ENCODE data around the gene MVB12A.

MVB12A gene

DNA sequence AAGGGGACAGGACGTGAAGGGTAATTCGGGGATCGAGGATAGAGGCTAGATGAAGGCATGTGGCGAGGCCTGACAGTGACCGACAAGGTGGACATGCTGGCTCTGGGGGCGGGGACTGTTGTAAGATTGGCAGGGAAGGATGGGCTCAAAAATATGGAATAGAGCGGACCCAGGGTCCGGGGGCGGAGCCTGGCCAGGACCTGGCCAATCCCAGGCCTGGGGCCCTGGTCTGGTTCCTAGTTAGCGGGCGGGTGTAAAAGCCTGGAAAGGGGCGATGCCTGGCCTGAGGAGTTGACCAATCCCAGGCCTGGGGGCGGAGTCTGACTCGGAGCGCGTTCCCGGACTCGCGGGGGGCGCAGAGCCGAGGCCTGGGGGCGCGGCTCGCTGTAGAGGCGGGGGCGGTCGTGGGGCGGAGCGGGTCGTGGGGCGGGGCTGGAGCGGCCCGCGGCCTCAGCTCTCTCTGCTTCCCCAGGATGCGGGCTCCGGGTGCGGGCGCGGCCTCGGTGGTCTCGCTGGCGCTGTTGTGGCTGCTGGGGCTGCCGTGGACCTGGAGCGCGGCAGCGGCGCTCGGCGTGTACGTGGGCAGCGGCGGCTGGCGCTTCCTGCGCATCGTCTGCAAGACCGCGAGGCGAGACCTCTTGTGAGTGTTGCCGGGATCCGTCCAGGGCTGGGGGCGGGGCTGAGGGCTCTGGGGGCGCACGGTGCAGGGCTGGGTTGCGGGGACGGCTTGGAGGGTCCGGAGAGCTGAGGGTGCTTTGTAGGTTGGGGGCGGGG is 50.4 kb downstream of the MVB12A start, which contains the start of gene SLC27A1:
Gene SLC27A1 (plus strand): TSS at position 457 of the 774 bp plus-strand sequence. CDS start 17 bp downstream, at position 474.
- peak; percentile 70 to 77 for DNase-seq (ENCODE audit: low read depth in 1 of 2, low spot score in 1 of 2)

DNA sequence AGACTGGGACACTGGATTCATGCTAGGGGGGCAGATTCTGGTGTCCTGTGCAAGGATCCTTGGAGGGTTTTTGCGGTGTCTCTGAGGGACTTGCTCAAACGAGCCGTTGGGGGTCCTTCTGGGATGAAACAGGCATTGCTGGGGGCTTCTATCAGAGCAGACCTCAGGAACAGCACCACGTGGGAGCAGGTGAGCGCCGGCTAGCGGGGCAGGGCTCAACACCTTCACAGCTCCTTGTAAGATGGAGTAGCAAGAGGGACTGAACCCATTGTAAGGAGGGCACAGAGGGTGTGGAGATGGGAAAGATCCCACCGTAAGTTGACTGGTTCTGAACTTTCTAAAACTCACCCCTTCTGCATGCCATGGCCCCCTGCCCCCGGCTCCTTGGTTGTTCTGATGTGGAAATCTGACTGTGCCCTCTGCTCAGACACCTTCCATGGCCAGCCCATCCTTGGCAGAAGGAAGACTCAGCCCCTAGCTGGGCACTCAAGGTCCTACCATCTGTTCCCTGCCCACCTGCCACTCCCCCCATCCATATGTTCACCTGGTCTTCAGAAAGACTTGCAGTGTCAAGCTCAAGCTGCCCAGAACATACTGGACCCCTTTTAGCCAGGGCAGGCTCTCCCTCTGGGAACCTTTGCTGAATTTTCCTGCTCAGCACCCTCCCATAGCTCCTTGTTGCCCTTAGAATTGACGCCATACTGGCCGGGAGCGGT is 51.7 kb downstream of the MVB12A start:
- no peak for DNase-seq (ENCODE audit: low read depth in 1 of 2, low spot score in 1 of 2)

DNA sequence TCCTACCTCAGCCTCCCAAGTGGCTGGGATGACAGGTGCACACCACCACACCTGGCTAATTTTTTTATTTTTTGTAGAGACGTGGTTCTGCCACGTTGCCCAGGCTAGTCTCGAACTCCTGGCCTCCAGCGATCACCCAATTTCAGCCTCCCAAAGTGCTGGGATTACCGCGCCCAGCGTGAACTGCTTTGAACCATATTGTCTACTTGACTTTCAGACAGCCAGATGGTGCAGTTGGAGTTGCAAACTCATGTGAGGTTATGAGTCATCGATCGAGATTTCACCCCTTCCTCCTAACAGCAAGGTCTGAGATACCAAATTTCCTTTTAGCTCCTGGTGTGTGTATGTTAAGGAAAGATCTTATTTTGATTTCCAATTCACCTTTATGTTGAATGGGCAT is 53.2 kb downstream of the MVB12A start:
- DNase-seq (ENCODE audit: low read depth in 1 of 2, low spot score in 1 of 2) = no peak
